ENCODE results near the gene MYO1D.

Gene MYO1D

DNA sequence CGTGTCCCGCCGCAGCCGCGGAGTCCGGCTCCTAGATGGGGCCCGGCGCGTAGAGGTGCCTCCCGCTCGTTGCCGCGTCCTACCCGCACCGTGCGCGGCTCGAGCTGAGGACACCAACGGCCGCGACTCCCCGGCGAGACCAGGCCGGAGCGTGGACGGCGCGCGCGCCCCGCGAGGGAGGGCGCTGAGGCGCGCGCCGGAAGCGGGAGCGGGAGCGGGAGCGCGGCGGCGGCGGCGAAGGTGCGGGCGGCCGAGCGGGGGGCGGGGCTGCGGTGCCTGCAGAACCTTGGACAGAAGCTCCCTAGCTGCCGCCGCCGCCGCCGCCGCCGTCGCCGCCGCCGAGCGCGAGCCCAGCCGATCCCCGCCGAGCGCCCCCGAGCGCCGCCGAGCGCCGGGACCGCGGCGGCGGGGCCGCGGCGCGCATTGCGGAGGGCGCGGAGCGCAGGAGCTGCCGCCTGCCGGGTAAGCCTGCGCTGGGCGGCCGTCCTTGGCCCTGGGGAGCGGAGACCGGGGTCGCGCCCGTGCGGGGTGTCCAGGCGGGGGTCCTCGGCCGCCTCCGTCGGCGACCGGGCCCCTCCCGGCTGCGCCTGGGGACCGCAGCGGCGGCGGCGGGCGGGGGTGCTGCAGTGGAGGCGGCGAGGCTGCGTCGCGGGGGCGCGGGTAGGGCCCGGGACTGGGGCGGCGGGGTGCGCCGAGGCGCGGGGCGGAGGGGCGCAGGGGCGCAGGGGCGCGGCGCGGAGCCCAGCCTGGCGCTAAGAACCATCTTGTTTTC, 390.0 kb downstream of the MYO1D start, which contains the start of gene CDK5R1:
CDK5R1 (plus strand) TSS at position 293 of the 772 bp plus-strand sequence. CDS start 628 bp downstream, outside the sequence.
- no CpG with 5 or more reads among the region's 135 CpGs for WGBS, 2 donors (ENCODE audit: extremely low coverage in 2 of 2, insufficient read length in 2 of 2, insufficient replicate concordance in 1 of 2)
- Histone ChIP-seq H3K23ac (ENCODE audit: low read depth, low read length, poor library complexity) (peak within 1 kb of the TSS; percentile 70), H2AFZ (ENCODE audit: low read length) (peak within 1 kb of the TSS; percentile 93), H4K8ac (ENCODE audit: low read depth, low read length) (no peak within 1 kb of the TSS), H3K9ac (ENCODE audit: low read depth, low read length, poor library complexity) (peak within 1 kb of the TSS; percentile 85), H2AK5ac (ENCODE audit: low read depth, low read length) (peak within 1 kb of the TSS; percentile 69), H4K91ac (ENCODE audit: low read depth, low read length, poor library complexity) (no peak within 1 kb of the TSS), H3K27me3 (ENCODE audit: control insufficient read depth in 3 of 3, insufficient read depth in 3 of 3, low read depth in 1 of 3, low read length in 3 of 3) (no peaks in the 10 kb centered on the region), H3K4me1 (ENCODE audit: control insufficient read depth in 2 of 2, insufficient read depth in 1 of 2, low read depth in 1 of 2, low read length in 2 of 2) (peaks cover 26 to 32% of the 10 kb centered on the region in 2 donors), H3K4me3 (ENCODE audit: low read length in 2 of 2) (peak within 1 kb of the TSS; percentile 62 to 86), H2BK5ac (ENCODE audit: low read length) (no peak within 1 kb of the TSS), H2BK15ac (ENCODE audit: low read length) (peak within 1 kb of the TSS; percentile 83), H3K4ac (ENCODE audit: low read length) (peak within 1 kb of the TSS; percentile 5), H3K4me2 (ENCODE audit: insufficient read depth, low read length, poor library complexity, severe bottlenecking) (peak within 1 kb of the TSS; percentile 73), H3K14ac (ENCODE audit: low read length) (peak within 1 kb of the TSS; percentile 43), H3K36me3 (replicated peaks in 1 of 2; ENCODE audit: control insufficient read depth in 2 of 2, insufficient read depth in 2 of 2, low read length in 2 of 2) (peaks cover 17 to 47% of the 10 kb centered on the region in 2 donors), H3K9me3 (replicated peaks in 1 of 2; ENCODE audit: control insufficient read depth in 2 of 2, insufficient read depth in 1 of 2, low read depth in 1 of 2, low read length in 2 of 2) (no peaks in the 10 kb centered on the region), H3K18ac (ENCODE audit: low read length) (peak within 1 kb of the TSS; percentile 96), H2BK12ac (ENCODE audit: low read length) (peak within 1 kb of the TSS; percentile 17), H3K79me1 (ENCODE audit: low read depth, low read length) (peaks cover 12% of the 10 kb centered on the region), H2BK120ac (ENCODE audit: low read depth, low read length) (no peak within 1 kb of the TSS), H3K27ac (replicated peaks; ENCODE audit: low read length) (peak within 1 kb of the TSS; percentile 79)
- peak; percentile 79 for DNase-seq (ENCODE audit: low spot score)

DNA sequence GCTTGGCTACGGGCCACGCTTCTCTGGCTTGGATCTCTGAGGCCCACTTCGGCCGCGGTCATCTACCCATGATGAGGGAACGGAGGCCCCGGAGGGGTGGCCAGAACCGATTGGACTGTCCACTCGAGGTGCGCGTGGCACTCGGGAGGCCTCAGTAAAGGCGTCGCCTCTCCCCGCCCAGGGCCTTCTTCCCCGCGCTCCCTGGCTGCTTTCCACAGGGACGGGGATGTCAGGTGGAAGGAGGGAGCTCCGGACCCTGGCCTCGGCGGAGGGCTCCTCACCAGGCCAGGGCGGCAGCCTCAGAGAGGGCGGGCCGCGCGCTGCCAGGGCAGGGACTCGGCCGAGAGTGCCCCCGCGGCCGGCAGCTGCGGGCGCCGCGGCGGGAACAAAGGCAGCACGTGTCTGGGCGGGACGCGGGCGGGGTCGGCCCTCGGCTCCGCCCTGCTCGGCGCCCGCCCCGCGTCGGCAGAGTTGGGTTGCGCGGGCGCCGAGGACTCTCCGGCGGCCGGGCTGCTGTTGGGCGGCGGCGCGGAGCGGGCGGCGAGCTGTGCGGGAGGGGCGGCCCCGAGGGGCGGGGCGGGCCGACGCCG, 390.7 kb downstream of the MYO1D start:
- Histone ChIP-seq H4K91ac (ENCODE audit: low read depth, low read length, poor library complexity) (no peak overlapping the region), H2BK120ac (ENCODE audit: low read depth, low read length) (no peak overlapping the region), H3K9me3 (replicated peaks in 1 of 2; ENCODE audit: control insufficient read depth in 2 of 2, insufficient read depth in 1 of 2, low read depth in 1 of 2, low read length in 2 of 2) (no peaks in the 10 kb centered on the region), H2AK5ac (ENCODE audit: low read depth, low read length) (peak overlapping the region; percentile 65), H3K4me3 (ENCODE audit: low read length in 2 of 2) (peak overlapping the region; percentile 62 to 85), H3K27me3 (ENCODE audit: control insufficient read depth in 3 of 3, insufficient read depth in 3 of 3, low read depth in 1 of 3, low read length in 3 of 3) (no peaks in the 10 kb centered on the region), H2BK12ac (ENCODE audit: low read length) (no peak overlapping the region), H3K23ac (ENCODE audit: low read depth, low read length, poor library complexity) (peak overlapping the region; percentile 69), H3K18ac (ENCODE audit: low read length) (peak overlapping the region; percentile 96), H3K36me3 (replicated peaks in 1 of 2; ENCODE audit: control insufficient read depth in 2 of 2, insufficient read depth in 2 of 2, low read length in 2 of 2) (peaks cover 19 to 54% of the 10 kb centered on the region in 2 donors), H2AFZ (ENCODE audit: low read length) (peak overlapping the region; percentile 88), H4K8ac (ENCODE audit: low read depth, low read length) (no peak overlapping the region), H3K4me1 (ENCODE audit: control insufficient read depth in 2 of 2, insufficient read depth in 1 of 2, low read depth in 1 of 2, low read length in 2 of 2) (peaks cover 25 to 30% of the 10 kb centered on the region in 2 donors), H2BK5ac (ENCODE audit: low read length) (no peak overlapping the region), H3K27ac (replicated peaks; ENCODE audit: low read length) (peak overlapping the region; percentile 79), H3K4ac (ENCODE audit: low read length) (peak overlapping the region; percentile 5), H3K9ac (ENCODE audit: low read depth, low read length, poor library complexity) (peak overlapping the region; percentile 85), H3K79me1 (ENCODE audit: low read depth, low read length) (peaks cover 9% of the 10 kb centered on the region), H3K14ac (ENCODE audit: low read length) (no peak overlapping the region), H3K4me2 (ENCODE audit: insufficient read depth, low read length, poor library complexity, severe bottlenecking) (peak overlapping the region; percentile 73), H2BK15ac (ENCODE audit: low read length) (peak overlapping the region; percentile 83)
- DNase-seq (ENCODE audit: low spot score) = peak; percentile 77
- WGBS, 2 donors (ENCODE audit: extremely low coverage in 2 of 2, insufficient read length in 2 of 2, insufficient replicate concordance in 1 of 2) = no CpG with 5 or more reads among the region's 72 CpGs

DNA sequence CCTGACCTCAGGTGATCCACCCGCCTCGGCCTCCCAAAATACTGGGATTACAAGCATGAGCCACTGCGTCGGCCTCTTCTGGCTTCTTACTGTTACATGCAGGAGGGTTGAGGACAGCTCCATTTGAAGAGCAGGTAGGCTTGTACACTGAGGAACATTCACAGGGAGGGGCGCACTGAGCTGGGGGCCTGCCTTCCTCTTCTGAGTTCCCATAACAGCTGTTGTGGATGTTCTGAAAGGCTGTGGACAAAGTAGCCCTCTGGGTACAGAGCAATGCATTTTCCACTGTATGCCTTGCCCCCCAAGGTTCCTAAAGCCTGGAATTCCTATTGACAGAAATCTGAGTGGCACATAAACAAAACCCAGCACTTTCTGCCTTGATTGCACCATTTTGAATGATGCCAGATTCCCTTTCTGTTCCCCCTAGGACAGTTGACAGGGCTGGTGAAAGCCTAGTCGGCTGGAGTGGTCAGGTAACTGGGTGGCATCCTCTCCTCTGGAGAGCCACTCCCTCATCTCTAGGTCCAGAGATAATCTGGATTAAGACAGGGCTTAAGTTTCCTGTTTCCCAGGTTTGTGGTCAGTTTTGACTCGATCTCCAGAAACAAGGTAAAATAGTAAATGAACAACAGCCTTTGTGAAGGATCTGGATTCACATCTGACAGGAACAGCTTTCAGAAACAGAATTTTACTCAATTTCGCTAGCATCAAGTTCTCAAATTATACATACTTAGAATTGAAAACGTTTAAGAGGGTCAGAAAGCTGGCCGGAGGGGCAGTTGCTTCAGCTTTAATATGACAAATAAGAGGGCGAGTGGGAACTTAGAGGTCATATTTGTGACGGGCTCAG, 391.4 kb downstream of the MYO1D start:
- no peak overlapping the region for H2BK15ac ChIP-seq (ENCODE audit: low read length)
- H3K4me2 ChIP-seq (ENCODE audit: insufficient read depth, low read length, poor library complexity, severe bottlenecking) = no peak overlapping the region
- H3K4me3 ChIP-seq (ENCODE audit: low read length in 2 of 2) = no peak overlapping the region
- H3K27ac ChIP-seq (replicated peaks; ENCODE audit: low read length) = no peak overlapping the region
- no peak overlapping the region for H2BK5ac ChIP-seq (ENCODE audit: low read length)
- peaks cover 25 to 30% of the 10 kb centered on the region in 2 donors for H3K4me1 ChIP-seq (ENCODE audit: control insufficient read depth in 2 of 2, insufficient read depth in 1 of 2, low read depth in 1 of 2, low read length in 2 of 2)
- no peak for DNase-seq (ENCODE audit: low spot score)
- H3K18ac ChIP-seq (ENCODE audit: low read length) = no peak overlapping the region
- H2AK5ac ChIP-seq (ENCODE audit: low read depth, low read length) = peak overlapping the region; percentile 65
- H3K14ac ChIP-seq (ENCODE audit: low read length) = no peak overlapping the region
- H3K4ac ChIP-seq (ENCODE audit: low read length) = no peak overlapping the region
- H3K27me3 ChIP-seq (ENCODE audit: control insufficient read depth in 3 of 3, insufficient read depth in 3 of 3, low read depth in 1 of 3, low read length in 3 of 3) = no peaks in the 10 kb centered on the region
- H3K79me1 ChIP-seq (ENCODE audit: low read depth, low read length) = peaks cover 9% of the 10 kb centered on the region
- no CpG with 5 or more reads among the region's 12 CpGs for WGBS, 2 donors (ENCODE audit: extremely low coverage in 2 of 2, insufficient read length in 2 of 2, insufficient replicate concordance in 1 of 2)
- H3K36me3 ChIP-seq (replicated peaks in 1 of 2; ENCODE audit: control insufficient read depth in 2 of 2, insufficient read depth in 2 of 2, low read length in 2 of 2) = peaks cover 22 to 54% of the 10 kb centered on the region in 2 donors
- no peak overlapping the region for H4K8ac ChIP-seq (ENCODE audit: low read depth, low read length)
- peak overlapping the region; percentile 88 for H2AFZ ChIP-seq (ENCODE audit: low read length)
- no peak overlapping the region for H3K9ac ChIP-seq (ENCODE audit: low read depth, low read length, poor library complexity)
- no peak overlapping the region for H2BK120ac ChIP-seq (ENCODE audit: low read depth, low read length)
- no peaks in the 10 kb centered on the region for H3K9me3 ChIP-seq (replicated peaks in 1 of 2; ENCODE audit: control insufficient read depth in 2 of 2, insufficient read depth in 1 of 2, low read depth in 1 of 2, low read length in 2 of 2)
- H4K91ac ChIP-seq (ENCODE audit: low read depth, low read length, poor library complexity) = no peak overlapping the region
- no peak overlapping the region for H3K23ac ChIP-seq (ENCODE audit: low read depth, low read length, poor library complexity)
- no peak overlapping the region for H2BK12ac ChIP-seq (ENCODE audit: low read length)
